Measurements from ENCODE around the gene PRDX5.

GRCh38 chr11:64316672-64317324 is 1.1 kb upstream of the PRDX5 start:
- TF ChIP-seq POLR2A (IDR thresholded peaks at IDR 0.05) (no peak), CTCF (IDR thresholded peaks at IDR 0.05) (peak in 4 of 5 experiments; percentile 7 to 42 (median 14))

All from transverse colon (tissue), 3 donors.